HG02571 (cell line): ENCODE measurements around the gene TANGO6.
"Not testable (repeated sequence)": the region's sequence is repeated elsewhere in the genome, so short reads cannot be mapped to it uniquely, and the experiment has no call there.

Experiments
- ATAC-seq: cut with Tn5 transposase; IDR thresholded peaks from one replicate; pipeline ENCODE4 v1.9.1; 2021; ENCODE audit warnings: mild to moderate bottlenecking, moderate library complexity; ENCODE audit not compliant: unreplicated experiment

TANGO6 gene

DNA sequence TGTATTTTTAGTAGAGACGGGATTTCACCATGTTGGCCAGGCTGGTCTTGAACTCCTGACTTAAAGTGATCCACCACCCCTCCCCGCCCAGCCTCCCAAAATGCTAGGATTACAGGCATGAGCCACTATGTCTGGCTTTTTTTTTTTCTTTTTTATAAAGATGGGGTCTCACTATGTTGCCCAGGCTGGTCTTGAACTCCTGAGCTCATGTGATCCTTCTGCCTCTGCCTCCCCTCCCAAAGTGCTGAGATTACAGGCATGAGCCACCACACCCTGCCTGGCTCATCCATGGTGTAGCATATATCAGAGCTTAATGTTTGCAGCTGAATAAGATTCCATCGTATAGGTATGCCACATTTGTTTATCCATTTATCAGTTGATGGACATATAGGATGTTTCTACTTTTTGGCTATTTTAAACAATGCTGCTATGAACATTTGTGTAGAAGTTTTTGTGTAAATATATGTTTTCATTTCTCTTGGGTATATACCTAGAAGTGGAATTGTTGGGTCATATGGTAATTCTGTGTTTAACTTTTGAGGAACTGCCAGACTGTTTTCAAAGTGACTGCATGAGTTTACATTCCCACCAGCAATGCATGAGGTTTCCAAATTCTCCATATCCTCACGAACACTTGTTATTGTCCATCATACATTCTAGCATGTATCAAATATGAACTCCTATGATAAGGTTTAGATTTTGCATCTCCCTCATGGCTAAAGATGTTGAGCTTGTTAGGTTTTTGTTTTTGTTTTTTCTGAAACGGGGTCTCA is 206.5 kb downstream of the TANGO6 start:
- no peak for ATAC-seq

- ATAC-seq, result not testable (repeated sequence)
Observed at GRCh38 chr16:69051517-69051830, 208.1 kb downstream of the TANGO6 start.

- no peak for ATAC-seq
Observed at GRCh38 chr16:69055008-69055407, 211.7 kb downstream of the TANGO6 start.

DNA sequence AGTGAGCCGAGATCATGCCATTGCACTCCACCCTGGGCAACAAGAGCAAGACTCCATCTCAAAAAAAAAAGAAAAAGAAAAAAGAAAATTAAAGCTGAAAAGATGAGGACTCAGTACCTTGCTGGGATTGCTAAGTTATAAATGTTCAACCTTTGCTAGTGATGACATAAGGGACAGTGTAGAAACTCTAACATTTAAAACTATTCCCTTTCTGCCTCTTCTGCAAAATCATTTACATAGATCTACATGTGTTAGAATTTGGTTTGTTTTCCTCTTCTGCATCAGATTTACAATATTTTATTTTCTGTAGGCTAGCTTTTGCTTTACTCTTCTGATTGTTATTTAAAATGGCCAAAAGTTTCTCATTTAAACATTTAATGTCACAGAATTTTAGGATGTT is 212.6 kb downstream of the TANGO6 start:
- ATAC-seq, result no peak

- ATAC-seq, result no peak
Observed at GRCh38 chr16:69056421-69056820, 213.1 kb downstream of the TANGO6 start.

GRCh38 chr16:69057400-69058378 is 214.4 kb downstream of the TANGO6 start:
- ATAC-seq, result no peak

DNA sequence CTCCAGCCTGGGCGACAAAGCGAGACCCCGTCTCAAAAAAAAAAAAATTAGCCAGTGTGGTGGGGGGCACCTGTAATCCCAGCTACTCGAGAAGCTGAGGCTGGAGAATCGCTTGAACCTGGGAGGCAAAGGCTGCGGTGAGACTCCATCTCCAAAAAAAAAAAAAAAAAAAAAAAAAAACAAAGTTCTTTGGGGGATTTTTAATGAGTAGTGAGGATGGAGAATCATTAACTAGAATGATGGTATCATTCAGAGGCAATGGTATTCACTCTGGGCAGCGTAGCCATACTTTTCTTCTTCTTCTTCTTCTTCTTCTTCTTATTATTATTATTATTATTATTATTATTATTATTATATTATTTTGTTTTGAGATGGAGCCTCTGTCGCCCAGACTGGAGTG is 220.2 kb downstream of the TANGO6 start:
- ATAC-seq, result not testable (repeated sequence)

GRCh38 chr16:69064124-69064763 is 220.9 kb downstream of the TANGO6 start:
- no peak for ATAC-seq

DNA sequence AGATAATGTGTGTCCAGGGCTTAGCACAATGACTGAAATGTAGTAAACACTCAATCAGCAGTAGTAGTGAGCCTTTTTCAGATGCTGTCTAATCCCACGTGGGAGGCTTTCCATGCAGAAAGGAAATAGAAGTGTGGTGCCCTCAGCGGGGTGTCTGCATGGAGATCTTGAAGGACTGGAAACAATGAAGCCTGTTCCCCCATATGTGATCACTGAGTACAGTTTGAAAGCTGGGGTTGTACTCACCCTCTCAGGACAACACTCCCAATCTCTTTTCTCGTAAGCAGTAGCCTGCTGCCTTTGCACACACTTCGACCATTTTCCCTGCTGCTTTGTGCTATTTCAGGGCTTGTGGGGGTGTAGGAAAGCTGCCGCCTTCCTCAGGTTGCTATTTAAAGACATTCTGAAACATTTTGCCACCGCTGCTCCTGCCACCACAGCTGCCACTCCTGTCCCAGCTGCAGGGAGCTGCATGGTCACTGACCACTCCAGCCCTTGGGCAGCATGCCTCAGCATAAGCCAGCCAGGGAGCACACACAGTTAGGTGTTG is 221.5 kb downstream of the TANGO6 start:
- ATAC-seq, result no peak

DNA sequence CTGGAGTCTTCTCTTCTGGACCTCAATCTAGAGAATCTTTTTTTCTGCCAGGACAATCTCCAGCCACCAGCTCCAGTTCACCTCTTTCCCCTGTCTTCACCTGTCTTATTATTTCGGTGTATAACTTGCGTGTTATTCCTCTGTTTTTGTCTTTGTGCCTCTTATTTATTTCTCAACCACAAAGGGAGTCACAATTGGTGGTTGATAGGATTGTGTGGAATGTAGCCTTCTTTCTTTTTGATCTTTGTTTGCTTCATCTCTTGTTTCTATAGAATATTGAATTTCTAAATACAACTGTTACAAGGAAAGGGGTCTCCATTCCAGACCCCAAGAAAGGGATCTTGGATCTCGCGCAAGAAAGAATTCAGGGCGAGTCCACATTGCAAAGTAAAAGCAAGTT is 226.2 kb downstream of the TANGO6 start:
- no peak for ATAC-seq

GRCh38 chr16:69071036-69071435 is 227.7 kb downstream of the TANGO6 start:
- ATAC-seq, result no peak

GRCh38 chr16:69072640-69072974 is 229.3 kb downstream of the TANGO6 start:
- ATAC-seq, result no peak

DNA sequence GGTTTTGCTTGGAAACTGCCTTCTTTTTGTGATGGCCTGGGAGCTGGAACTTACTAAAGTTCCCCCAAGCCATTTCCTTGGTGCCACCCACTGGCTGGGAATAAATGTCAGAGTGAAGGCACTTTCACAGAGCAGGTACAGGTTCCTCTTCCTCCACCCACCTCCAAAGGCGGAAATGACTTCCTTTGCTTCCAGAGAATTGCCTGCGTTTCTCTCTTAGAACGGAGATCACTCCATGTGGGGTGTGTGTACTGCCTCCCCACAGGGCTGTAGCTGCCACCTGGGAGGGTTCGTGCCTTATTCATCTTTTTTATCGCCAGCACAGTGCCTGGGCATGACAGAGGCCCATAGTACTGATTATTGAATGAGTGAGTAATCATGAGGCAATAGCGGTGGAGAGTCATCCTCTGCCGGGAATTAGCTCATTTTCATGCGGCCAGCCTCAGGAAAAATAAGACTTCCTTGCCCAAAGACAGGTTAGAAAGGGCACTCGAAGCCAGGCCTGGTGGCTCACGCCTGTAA is 229.9 kb downstream of the TANGO6 start:
- no peak for ATAC-seq

DNA sequence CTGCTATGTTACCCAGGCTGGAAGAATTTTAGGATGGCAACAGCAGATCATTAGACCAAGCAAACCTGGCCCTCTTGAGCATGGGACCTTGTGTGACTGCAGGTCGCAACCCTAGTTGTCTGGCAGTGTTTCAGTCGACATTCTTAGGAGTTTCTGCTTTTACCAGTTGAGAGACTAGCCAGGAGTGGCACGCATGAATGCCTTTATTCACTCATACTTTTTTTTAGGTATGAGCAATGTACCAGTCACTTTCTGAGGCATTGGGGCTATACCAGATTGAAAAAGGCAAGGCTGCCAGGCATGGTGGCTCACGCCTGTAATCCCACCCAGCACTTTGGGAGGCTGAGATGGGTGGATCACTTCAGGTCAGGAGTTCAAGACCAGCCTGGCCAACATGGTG is 233.9 kb downstream of the TANGO6 start:
- ATAC-seq, result no peak

DNA sequence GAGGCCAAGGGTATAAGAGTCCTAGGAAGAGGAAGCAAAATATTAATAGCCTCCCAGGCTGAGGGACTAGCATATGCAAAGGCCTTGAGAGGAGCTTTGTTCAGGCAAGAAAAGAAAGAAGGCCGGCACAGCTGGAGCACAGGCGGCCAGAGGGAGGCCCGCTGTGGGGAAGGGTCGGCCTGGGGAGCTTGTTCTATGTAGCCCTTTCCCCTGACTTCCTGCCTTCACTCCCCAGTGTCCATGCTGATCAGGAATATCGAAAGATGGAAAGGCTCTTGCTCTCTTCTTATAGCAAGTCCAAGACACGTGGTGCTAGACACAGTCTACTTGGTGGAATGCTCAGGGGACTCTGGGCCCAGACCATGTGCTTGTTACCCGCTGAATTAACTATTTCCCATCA is 234.7 kb downstream of the TANGO6 start:
- no peak for ATAC-seq

- ATAC-seq, result no peak
Observed at GRCh38 chr16:69079697-69080096, 236.4 kb downstream of the TANGO6 start.

- no peak for ATAC-seq
Observed at GRCh38 chr16:69083306-69083941, 240.1 kb downstream of the TANGO6 start.

- no peak for ATAC-seq
Observed at GRCh38 chr16:69084289-69084688, 241.0 kb downstream of the TANGO6 start.

- no peak for ATAC-seq
Observed at GRCh38 chr16:69085032-69085695, 241.8 kb downstream of the TANGO6 start.

DNA sequence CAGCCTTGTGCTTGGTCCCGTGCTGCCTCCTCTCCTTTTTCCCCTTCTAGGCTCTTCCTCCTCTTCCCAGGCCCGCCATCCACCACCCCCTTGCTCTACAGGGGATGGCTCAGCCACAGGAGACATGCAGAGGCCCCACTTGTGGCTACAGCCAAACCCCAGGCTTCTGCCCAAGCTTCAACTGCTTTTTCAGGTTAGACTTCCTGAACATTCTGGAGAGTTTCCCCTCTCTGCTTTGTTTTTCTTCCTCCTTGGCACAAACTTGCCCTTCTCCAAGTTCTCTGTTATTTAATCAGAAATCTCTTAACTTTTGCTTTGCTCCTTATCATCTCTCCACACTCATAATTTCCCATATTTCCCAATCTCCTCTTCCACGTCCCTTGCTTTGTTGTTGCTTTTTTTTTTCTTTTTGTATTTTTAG is 243.8 kb downstream of the TANGO6 start:
- ATAC-seq, result no peak
